Hematopoietic multipotent progenitor cell treated with erythropoietin and hydrocortisone succinate and interleukin-3 and kit ligand, for 4 days (in vitro differentiated cells): ENCODE measurements around the gene WFDC11.
"Not testable (repeated sequence)": the region's sequence is repeated elsewhere in the genome, so short reads cannot be mapped to it uniquely, and the experiment has no call there.

Source experiments
- DNase-seq: peaks from one replicate; pipeline ENCODE4 v3.0.0-alpha.2; 2015

WFDC11 gene

DNA sequence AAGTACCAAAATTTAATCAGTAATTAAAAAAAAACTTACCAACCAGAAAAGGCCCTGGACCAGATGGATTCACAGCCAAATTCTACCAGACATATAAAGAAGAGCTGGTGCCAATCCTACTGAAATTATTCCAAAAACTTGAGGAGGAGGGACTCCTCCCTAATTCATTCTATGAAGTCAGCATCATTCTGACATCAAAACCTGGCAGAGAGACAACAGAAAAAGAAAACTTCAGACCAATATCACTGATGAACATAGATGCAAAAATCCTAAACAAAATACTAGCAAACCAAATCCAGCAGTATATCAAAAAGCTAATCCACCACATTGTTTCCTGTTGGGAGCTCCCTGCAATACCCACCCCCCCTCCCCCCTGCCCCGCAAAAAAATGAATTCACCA, at the start of gene WFDC11:
WFDC11 (minus strand) TSS at position 101 of the 400 bp plus-strand sequence. CDS start 19,639 bp downstream, outside the sequence.
- no peak for DNase-seq

DNA sequence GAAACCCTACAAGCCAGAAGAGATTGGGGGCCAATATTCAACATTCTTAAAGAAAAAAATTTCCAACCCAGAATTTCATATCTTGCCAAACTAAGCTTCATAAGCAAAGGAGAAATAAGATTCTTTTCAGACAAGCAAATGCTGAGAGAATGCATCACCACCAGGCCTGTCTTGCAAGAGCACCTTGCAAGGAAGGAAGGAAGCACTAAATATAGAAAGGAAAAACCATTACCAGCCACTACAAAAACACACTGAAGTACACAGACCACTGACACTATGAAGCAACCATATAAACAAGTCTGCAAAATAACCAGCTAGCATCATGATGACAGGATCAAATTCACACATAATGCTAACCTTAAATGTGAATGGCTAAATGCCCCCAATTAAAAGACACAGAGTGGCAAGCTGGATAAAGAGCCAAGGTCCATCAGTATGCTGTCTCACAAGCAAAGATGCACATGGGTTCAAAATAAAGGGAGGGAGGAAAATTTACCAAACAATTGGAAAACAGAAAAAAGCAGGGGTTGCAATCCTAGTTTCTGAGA, 46.2 kb upstream of the WFDC11 start:
- not testable (repeated sequence) for DNase-seq

DNA sequence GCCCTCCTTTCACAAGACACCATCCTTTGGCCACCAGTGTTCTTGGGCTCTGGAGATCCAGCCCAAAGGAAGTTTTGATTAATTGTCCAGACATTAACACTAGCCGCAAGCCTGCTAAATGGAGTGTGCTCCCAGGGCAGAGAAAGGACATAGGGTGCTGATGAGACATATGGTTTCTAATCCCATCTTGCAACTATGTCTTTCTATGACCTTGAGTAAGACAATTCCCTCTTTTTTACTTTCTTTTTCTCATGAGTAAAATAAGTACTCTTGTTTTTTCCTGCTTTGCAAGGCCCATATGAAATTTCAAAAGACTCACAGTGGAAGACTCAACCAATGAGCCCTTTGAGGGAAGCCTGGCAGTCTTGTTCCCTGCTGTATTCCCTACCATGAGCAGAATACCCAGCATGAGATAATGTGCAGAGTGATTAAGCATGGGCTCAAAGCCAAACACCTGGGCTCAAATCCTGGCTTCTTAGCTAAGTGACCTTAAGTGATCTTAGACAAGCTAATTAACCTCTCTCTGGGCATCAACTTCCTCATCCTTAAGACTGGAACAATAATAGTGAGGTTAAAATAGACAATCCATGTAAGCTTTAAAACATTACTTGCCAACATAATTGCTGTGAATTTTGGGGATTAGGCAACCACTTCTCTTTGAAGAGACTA, 35.1 kb upstream of the WFDC11 start, which contains the start of gene WFDC10B:
WFDC10B (minus strand) TSS at position 51 of the 669 bp plus-strand sequence. CDS start 19,027 bp downstream, outside the sequence.
- DNase-seq, result no peak

DNA sequence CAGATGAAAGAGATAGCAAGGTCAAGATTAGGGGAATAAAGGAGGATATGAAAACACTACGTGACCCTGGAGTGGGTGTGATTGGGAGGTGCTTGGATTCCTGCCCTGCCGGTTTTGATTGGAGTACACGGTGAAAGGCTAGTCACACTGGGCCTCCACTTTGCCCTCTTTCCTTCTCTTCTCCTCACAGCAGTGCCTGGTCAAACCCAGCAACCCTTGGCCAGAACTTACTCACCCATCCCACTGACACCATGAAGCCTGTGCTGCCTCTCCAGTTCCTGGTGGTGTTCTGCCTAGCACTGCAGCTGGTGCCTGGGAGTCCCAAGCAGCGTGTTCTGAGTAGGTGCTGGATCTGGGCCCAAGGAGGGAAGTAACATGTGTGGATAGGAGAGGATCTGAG, 31.8 kb upstream of the WFDC11 start, which contains the start of gene WFDC13:
WFDC13 (plus strand) TSS at position 166 of the 400 bp plus-strand sequence; CDS start at position 252, 86 bp downstream.
- DNase-seq, result no peak

DNA sequence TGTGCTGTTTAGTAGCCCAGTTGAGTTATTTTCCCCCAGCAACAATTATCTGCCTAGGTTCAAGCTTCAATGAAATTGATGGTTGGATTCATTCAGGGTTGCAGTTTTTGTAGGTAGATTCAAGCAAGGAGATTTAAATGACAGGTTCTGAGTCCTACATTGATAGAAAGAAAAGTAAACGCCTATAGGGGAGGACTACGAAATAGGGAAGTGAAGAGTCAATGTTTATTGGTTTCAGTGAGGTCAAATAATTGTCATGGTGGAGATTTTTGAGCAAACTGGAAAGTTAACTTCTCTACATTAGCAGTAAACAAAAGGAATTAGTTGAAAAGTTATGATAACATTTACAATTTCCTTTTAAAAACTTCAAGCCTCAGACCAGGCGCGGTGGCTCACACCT, 31.1 kb upstream of the WFDC11 start:
- no peak for DNase-seq

DNA sequence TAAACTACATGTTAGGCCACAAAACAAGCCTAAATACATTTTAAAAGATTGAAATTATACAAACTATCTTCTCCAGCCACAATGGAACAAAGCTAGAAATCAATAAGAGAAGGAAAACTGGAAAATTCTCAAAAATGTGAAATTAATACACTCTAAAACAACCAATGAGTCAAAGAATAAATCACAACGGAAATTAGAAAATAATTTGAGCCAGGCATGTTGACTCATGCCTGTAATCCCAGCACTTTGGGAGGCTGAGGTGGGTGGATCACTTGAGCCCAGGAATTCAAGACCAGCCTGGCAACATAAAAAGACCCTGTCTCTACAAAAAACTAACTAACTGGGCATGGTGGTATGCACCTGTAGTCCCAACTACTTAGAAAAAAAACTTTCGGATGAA, 25.5 kb upstream of the WFDC11 start:
- no peak for DNase-seq

DNA sequence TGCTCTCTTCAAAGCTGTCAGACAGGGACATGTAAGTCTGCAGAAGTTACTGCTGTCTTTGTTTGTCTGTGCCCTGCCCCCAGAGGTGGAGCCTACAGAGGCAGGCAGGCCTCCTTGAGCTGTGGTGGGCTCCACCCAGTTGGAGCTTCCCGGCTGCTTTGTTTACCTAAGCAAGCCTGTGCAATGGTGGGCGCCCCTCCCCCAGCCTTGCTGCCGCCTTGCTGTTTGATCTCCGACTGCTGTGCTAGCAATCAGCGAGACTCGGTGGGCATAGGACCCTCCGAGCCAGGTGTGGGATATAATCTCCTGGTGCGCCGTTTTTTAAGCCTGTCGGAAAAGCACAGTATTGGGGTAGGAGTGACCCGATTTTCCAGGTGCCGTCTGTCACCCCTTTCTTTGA, 23.3 kb upstream of the WFDC11 start:
- not testable (repeated sequence) for DNase-seq

DNA sequence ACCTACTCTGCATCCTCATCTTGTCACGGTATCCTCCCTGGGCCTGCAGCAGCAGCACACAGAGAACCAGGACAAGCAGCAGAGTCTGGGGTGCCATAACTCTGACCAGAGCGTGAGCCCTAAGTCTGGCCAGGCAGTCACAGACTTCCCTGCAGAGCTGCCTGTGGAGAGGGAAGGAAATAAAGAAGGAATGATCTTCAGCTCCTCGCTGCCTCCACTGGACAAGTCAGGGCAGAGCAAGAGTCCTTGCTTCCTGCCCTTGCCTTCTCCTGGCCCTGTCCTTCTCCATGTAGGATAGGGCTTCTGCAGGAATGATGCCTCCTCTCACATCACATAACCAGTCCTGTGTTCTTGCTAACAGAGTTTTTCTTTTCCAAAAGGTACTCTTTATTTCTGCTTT, 15.9 kb upstream of the WFDC11 start:
- DNase-seq, result no peak

DNA sequence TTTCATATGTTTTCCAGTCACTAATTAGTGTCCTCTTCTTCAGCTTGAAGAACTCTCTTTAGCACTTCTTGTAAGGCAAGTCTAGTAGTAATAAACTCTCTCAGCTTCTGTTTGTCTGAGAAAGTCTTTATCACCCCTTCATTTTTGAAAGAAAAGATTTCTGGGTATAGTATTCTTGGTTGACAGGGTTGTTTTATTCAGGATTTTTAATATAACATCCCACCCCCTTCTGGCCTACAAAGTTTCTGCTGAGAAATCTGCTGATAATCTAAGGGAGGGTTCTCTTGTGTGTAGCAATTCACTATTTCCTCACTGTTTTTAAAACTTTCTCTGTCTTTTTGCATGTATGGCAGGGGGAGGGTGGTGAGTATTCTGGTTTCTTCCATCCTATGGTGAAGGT, 9.6 kb upstream of the WFDC11 start:
- no peak for DNase-seq

DNA sequence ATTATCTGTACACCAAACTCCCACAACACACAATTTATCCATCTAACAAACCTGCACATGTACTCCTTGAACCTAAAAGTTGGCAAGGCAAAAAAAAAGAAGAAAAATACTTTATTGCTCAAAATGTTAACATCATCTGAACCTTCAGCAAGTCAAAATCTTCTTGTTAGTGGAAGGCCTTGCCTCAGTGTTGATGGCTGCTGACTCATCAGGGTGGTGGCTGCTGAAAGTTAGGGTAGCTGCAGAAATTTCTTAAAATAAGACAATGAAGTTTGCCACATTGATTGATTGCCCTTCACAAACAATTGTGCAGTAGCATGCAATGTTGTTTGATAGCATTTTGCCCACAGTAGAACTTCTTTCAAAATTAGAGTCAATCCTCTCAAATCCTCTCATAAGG, 2.7 kb upstream of the WFDC11 start:
- no peak for DNase-seq

DNA sequence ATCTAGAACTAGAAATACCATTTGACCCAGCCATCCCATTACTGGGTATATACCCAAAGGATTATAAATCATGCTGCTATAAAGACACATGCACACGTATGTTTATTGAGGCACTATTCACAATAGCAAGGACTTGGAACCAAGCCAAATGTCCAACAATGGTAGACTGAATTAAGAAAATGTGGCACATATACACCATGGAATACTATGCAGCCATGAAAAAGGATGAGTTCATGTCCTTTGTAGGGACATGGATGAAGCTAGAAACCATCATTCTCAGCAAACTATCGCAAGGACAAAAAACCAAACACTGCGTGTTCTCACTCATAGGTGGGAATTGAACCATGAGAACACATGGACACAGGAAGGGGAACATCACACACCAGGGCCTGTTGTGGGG, 13.0 kb downstream of the WFDC11 start:
- DNase-seq, result not testable (repeated sequence)

DNA sequence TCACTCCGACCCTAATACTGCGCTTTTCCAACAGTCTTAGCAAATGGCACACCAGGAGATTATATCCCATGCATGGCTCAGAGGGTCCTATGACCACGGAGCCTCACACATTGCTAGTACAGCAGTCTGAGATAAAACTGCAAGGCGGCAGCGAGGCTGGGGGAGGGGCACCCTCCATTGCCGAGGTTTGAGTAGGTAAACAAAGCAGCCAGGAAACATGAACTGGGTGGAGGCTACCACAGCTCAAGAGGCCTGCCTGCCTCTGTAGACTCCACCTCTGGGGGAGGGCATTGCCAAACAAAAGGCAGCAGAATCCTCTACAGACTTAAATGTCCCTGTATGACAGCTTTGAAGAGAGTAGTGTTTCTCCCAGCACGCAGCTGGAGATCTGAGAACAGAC, 18.3 kb downstream of the WFDC11 start:
- not testable (repeated sequence) for DNase-seq

DNA sequence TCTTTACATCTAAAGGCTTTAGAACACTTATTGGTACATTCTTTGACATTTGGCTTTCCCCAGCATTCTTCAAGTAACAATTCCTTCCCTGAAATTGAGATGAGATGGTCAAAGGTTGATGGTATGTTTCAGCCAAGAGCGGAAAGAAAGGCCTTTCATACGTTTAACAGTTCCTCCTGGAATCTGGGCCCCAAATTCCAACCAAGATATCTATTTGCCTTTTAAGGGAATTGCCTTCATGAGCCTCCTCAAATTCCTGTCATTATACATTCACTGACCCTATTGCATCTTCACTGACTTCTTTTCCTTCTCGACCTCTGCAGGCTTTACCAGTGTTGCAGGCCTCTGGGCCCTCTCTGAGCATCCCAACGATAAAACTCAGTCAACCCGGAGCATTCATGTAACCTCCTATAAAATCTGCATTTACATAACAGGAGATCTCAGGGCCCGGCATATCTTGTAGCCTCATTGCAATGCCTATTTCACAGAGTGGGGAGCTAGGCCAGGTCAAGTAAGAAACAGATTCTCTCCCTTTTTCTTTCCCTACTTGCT, 20.7 kb downstream of the WFDC11 start:
- no peak for DNase-seq

DNA sequence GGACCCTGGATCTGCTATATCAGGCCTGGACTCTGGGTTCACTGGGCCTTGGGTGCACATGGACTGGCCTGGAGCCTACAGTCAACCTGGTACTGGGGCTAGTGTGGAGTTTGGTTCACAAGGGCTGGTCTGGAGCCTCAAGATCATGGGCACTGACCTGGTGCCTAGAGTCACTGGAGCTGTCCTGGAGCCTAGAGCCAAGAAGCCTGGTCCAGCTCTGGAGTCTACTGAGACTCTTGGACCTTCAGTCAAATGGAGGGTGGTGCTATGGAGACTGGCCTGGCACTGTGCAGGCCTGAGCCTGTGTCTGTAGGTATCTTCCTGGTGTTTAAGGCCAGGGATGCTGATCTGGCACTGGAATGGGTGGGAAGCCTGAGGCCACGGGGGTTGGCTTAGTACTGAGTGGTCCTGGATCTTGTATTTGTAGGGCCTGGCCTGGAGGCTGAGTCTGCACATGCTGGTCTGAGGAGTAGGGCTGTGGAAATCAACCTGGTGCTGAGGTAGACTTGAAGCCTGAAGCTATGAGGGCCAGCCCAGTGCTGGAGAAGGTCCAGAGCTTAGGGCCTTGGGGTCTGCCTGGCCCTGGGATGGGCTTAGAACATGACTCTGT, 22.5 kb downstream of the WFDC11 start:
- no peak for DNase-seq

DNA sequence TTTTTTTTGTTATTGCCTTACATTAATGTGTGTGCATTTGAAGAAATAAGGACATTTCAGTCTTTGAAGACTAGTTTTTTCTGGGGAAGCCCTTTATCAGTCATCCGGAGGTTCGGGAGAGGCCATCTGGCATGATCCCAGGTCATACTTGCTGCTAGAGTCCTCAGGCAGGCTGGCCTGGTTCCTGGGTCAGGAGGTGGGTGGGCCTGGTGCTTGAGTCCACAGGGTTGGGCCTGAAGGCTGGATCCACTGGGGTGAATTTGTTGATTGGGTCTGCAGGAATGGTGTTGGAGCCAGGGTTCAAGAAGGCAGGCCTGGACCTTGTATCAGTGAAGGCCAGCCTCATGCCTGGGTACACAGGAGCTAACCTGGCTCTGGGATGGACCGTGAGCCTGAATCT, 23.2 kb downstream of the WFDC11 start:
- DNase-seq, result no peak

DNA sequence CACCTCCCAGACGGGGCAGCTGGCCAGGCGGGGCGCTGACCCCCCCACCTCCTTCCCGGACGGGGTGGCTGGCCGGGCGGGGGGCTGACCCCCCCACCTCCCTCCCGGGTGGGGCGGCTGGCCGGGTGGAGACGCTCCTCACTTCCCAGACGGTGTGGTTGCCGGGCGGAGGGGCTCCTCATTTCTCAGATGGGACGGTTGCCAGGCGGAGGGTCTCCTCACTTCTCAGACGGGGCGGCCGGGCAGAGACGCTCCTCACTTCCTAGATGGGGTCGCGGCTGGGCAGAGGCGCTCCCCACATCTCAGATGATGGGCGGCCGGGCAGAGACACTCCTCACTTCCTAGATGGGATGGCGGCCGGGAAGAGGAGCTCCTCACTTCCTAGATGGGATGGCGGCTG, 24.2 kb downstream of the WFDC11 start:
- DNase-seq, result not testable (repeated sequence)

DNA sequence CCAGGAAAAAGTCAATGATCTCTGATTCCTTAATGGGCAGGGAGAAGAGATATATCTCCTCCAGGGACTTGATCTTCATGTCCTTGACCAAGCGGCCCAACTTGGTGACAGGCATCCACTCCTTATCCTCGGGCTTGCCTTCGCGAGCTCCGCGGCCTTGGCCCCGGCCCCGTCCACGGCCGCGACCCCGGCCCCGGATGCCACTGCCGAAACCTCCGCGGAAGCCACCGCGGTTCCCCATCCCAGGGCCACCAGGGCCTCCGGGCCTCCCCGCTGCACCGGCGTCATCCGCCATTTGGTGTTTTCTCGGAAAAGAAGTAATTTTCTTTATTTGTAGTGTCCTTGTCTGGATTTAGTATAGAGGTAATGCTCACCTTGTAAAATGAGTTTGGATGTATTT, 29.0 kb downstream of the WFDC11 start:
- not testable (repeated sequence) for DNase-seq

DNA sequence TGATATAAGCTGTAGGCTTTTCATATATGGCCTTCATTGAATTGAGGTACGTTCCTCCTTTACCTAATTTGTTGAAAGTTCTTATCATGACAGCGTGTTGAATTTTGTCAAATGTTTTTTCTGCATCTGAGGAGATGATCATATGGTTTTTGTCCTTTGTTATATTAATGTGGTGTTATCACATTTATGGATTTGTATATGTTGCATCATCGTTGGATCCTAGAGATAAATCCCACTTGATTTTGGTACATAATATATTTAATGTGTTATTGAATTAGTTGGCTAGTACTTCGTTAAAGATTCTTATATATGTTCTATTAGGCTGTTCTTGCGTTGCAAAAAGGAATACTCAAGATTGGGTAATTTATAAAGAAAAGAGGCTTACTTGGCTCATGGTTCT, 30.4 kb downstream of the WFDC11 start:
- no peak for DNase-seq

DNA sequence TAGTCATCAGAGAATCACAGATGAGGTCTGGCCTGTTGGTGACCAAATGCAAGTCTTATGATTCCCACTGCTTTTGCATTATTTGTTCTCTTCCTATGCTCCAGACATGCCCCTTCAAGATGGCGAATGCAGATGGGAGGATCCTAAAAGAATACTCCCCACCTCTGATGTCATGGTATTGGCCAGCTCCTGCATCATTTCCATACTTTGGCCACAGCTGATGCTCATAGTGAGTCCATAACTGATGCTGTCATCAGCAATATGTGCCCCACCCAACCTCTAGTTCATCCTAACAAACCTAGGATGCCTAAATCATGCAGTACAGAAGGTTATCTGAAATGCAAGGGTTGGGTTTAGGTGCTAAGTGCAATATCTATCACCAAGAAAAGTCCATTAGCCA, 33.5 kb downstream of the WFDC11 start:
- no peak for DNase-seq

DNA sequence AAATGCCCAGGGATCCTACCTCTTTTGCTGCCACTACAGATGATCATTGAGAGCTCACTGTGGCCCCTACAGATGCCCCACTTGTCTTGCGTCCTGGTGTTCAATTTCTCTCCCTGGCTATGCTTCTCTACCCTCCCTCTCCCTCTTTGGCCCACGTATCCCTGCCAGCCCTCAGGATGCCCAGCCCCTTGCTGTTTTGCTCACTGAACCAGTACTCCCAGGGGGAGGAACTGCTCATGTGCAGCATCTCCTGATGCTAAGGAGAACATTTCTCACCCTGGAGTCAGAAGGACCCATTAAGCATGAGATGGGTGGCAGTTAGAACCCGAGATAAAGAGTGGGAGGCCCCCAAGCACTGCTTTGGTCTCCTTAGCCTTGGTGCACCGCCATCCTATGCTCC, 38.9 kb downstream of the WFDC11 start, which contains the start of gene WFDC9:
WFDC9 (minus strand) TSS at position 101 of the 400 bp plus-strand sequence. CDS start 21,103 bp downstream, outside the sequence.
- no peak for DNase-seq

DNA sequence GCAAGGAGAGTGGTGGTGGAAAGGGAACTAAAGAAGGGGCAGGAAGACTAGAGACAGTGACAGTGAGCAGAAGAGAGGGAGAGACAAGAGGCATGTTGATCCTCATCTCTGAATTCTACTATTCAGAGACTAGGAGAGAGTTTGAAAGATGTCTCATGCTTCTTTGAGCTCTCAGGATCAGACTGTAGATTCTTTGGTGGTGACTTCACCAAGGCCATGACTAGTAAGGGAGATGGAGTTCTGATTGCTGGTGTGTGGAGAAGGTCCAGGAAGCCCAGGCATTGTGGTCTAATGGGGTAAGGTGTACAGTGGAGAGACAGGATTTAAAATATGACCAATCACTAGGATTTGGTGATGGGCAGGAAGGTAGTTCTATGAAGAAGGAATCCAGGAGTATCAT, 39.7 kb downstream of the WFDC11 start:
- DNase-seq, result no peak

DNA sequence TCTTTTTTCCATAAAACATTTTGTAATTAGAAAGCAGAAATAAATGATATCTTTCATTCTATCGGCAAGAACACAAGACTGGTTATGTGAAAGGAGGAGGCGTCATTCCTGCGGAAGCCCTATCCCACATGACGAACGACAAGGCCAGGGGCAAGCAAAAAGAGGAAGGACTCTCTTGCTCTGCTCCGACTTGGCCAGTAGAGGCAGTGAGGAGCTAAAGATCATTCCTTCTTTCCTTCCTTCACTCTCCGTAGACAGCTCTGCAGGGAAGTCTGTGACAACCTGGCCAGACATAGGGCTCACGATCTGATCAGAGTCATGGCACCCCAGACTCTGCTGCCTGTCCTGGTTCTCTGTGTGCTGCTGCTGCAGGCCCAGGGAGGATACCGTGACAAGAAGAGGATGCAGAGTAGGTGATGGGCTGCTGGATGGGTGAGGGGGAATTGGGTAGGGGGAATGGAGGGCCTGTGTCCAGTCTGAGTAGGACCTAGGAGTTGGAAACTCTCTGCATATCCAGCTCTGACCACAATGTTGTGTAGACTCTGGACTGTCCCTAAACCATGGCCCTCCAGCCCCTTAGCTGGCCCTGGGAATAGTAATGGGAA, 40.4 kb downstream of the WFDC11 start, which contains the start of gene WFDC10A:
WFDC10A (plus strand) TSS at position 244 of the 605 bp plus-strand sequence; CDS start at position 319, 75 bp downstream.
- DNase-seq, result peak; percentile 85

DNA sequence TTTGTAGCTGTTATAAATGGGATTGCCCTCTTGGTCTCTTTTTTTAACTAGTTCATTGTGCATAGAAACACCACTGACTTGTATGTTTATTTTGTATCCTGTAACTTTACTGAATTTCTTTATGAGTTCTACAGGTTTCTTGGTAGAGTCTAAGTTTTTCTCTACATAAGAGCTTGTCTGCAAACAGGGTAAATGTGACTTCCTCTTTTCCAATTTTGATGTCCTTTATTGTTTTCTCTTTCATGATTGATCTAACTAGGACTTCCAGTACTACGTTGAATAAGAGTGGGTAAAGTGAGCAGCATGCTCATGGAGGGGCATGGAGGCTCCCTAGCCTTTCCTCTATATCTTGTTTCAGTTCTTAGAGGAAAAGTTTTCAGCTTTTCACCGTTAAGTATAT, 43.5 kb downstream of the WFDC11 start:
- peak; percentile 4 for DNase-seq
